ENCODE results near the gene ZHX3. TPM values are rescaled to one million over a fixed set of nuclear protein-coding genes. Genes with fewer than 3 reads are reported as not detected.

The ZHX3 gene
- total and polyA plus RNA-seq, 2 of the 4 experiments (the other 2 are of a cell fraction): 25.0 to 28.0 TPM

DNA sequence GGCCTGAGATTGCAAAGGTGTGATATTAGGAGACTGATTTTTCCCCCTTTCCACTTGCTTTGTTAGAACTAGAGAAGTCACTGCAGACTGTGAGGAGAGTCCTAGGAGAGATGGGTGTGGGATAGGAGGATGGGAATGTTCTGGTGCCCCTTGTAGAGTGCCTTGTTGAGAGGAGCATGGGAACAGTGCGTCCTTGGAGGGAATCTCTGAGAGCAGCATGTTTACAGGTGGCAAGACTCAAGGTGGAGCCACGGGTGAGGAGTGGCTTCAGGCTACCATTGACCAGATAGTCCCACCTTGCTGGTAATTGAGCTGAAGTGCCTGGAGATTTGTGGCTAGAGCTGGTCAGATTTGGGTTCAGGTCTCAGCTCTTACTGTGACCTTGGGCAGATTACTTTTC lies 174.2 kb downstream of the ZHX3 start:
- Histone ChIP-seq H4K5ac (ENCODE audit: low read depth, low read length) (no peak overlapping the region), H4K20me1 (ENCODE audit: insufficient read depth, low read length) (peaks cover 100% of the 10 kb centered on the region), H3K4ac (ENCODE audit: low read depth, low read length) (no peak overlapping the region), H2BK20ac (ENCODE audit: low read depth, low read length) (no peak overlapping the region), H4K91ac (ENCODE audit: insufficient read depth, low read depth, low read length) (no peak overlapping the region), H3K27ac (ENCODE audit: insufficient read depth, low read length) (no peak overlapping the region), H3K18ac (ENCODE audit: low read depth, low read length) (no peak overlapping the region), H3K9me1 (ENCODE audit: insufficient read depth, low read length) (peaks cover 65% of the 10 kb centered on the region), H2AK9ac (replicated peaks; ENCODE audit: low read depth, low read length, poor library complexity) (no peak overlapping the region), H3K4me3 (ENCODE audit: insufficient read depth, low read depth, low read length) (no peak overlapping the region), H2BK5ac (ENCODE audit: low read depth, low read length, poor library complexity, severe bottlenecking) (no peak overlapping the region), H3K27me3 (ENCODE audit: control insufficient read depth, insufficient read depth, low read length) (no peaks in the 10 kb centered on the region), H3K9me3 (ENCODE audit: control insufficient read depth, insufficient read depth, low read length) (no peaks in the 10 kb centered on the region), H3K36me3 (ENCODE audit: control insufficient read depth, insufficient read depth, low read length) (peaks cover 6% of the 10 kb centered on the region; the same call in 1 of the 2 replicates), H2BK120ac (ENCODE audit: low read depth, low read length) (no peak overlapping the region), H3K14ac (replicated peaks; ENCODE audit: low read depth, low read length) (no peak overlapping the region), H2BK15ac (ENCODE audit: low read depth, low read length) (no peak overlapping the region), H2AFZ (replicated peaks; ENCODE audit: low read length, poor library complexity) (no peak overlapping the region), H2AK5ac (ENCODE audit: low read depth, low read length) (peak overlapping the region; percentile 27; the same call in 1 of the 2 replicates), H3K56ac (ENCODE audit: extremely low read depth, insufficient read depth, low read length) (no peak overlapping the region), H3K4me2 (ENCODE audit: low read depth, low read length) (no peak overlapping the region), H3K4me1 (ENCODE audit: control insufficient read depth, insufficient read depth, low read length) (peaks cover 18% of the 10 kb centered on the region), H3K23ac (ENCODE audit: low read depth, low read length) (peak overlapping the region; percentile 54; the same call in 1 of the 2 replicates), H3K9ac (ENCODE audit: low read depth, low read length) (no peak overlapping the region), H3K79me1 (ENCODE audit: low read depth in 1 of 2, low read length in 2 of 2) (peaks cover 25 to 99% of the 10 kb centered on the region in 2 experiments), H4K8ac (ENCODE audit: low read depth in 2 of 2, low read length in 2 of 2) (no peak overlapping the region)
- TF ChIP-seq, protein P1, sequence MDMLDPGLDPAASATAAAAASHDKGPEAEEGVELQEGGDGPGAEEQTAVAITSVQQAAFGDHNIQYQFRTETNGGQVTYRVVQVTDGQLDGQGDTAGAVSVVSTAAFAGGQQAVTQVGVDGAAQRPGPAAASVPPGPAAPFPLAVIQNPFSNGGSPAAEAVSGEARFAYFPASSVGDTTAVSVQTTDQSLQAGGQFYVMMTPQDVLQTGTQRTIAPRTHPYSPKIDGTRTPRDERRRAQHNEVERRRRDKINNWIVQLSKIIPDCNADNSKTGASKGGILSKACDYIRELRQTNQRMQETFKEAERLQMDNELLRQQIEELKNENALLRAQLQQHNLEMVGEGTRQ (IDR thresholded peaks at IDR 0.05; ENCODE audit: low read depth, low read length): no peak
- TF ChIP-seq, protein P2, sequence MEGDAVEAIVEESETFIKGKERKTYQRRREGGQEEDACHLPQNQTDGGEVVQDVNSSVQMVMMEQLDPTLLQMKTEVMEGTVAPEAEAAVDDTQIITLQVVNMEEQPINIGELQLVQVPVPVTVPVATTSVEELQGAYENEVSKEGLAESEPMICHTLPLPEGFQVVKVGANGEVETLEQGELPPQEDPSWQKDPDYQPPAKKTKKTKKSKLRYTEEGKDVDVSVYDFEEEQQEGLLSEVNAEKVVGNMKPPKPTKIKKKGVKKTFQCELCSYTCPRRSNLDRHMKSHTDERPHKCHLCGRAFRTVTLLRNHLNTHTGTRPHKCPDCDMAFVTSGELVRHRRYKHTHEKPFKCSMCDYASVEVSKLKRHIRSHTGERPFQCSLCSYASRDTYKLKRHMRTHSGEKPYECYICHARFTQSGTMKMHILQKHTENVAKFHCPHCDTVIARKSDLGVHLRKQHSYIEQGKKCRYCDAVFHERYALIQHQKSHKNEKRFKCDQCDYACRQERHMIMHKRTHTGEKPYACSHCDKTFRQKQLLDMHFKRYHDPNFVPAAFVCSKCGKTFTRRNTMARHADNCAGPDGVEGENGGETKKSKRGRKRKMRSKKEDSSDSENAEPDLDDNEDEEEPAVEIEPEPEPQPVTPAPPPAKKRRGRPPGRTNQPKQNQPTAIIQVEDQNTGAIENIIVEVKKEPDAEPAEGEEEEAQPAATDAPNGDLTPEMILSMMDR (conservative IDR thresholded peaks at IDR 0.05; ENCODE audit: low read depth, low read length): no peak
- TF ChIP-seq MXI1 (IDR thresholded peaks at IDR 0.05; ENCODE audit: borderline replicate concordance, low read depth, low read length) (no peak), RAD21 (IDR thresholded peaks at IDR 0.05; ENCODE audit: low read length) (no peak), NFE2L2 (IDR thresholded peaks at IDR 0.05; ENCODE audit: low read depth, low read length) (no peak), CHD1 (IDR thresholded peaks at IDR 0.05; ENCODE audit: low read depth, low read length) (no peak), MAZ (IDR thresholded peaks at IDR 0.05; ENCODE audit: borderline replicate concordance, low read depth, low read length) (no peak), POLR2A (IDR thresholded peaks at IDR 0.05; ENCODE audit: low read depth, low read length) (no peak), RCOR1 (IDR thresholded peaks at IDR 0.05; ENCODE audit: insufficient replicate concordance, low read length) (no peak), BHLHE40 (IDR thresholded peaks at IDR 0.05; ENCODE audit: low read depth, low read length) (no peak), SMC3 (IDR thresholded peaks at IDR 0.05; ENCODE audit: low read depth, low read length) (no peak), CEBPB (IDR thresholded peaks at IDR 0.05; ENCODE audit: low read depth, low read length) (no peak), FOS (IDR thresholded peaks at IDR 0.05; ENCODE audit: low read depth, low read length) (no peak)
- TF ChIP-seq, protein P3, sequence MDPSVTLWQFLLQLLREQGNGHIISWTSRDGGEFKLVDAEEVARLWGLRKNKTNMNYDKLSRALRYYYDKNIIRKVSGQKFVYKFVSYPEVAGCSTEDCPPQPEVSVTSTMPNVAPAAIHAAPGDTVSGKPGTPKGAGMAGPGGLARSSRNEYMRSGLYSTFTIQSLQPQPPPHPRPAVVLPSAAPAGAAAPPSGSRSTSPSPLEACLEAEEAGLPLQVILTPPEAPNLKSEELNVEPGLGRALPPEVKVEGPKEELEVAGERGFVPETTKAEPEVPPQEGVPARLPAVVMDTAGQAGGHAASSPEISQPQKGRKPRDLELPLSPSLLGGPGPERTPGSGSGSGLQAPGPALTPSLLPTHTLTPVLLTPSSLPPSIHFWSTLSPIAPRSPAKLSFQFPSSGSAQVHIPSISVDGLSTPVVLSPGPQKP (IDR thresholded peaks at IDR 0.05; ENCODE audit: borderline replicate concordance, low read depth, low read length): no peak
- ATAC-seq (ENCODE audit: low read depth) (no peak), DNase-seq (no peak)
- in situ Hi-C loops (cut with MboI; ENCODE audit: low sequenced_read_pairs): no loop called here
- intact Hi-C loops (cut with micrococcal nuclease): no loop called here
- ChIA-PET POLR2A (ENCODE audit: unreplicated experiment) (interaction anchor here (0.6 kb wide), 1 partner anchor 22 kb away, joined by 3 read pairs; no protein-coding TSS in a partner anchor), CTCF (interaction anchor here (1.4 kb wide), 1 partner anchor 9 kb away, joined by 3 read pairs; no protein-coding TSS in a partner anchor)
- dilution Hi-C loops (cut with HindIII; ENCODE audit: low sequenced_read_pairs, unreplicated experiment): no loop called here
- 82% methylated on average over 2 of the region's 2 CpGs; no CpG with 5 or more reads in 1 of the 2 experiments for WGBS, 2 experiments (ENCODE audit: extremely low coverage in 2 of 2, insufficient read length in 1 of 2)
- no TSS peak for BruUV-seq (replicated peaks)
